Small intestine (tissue), 7 donors: ENCODE data around the gene IL12RB1. TPM values are rescaled to one million over a fixed set of nuclear protein-coding genes. Genes with fewer than 3 reads are reported as not detected.
"Not testable (repeated sequence)": the region's sequence is repeated elsewhere in the genome, so short reads cannot be mapped to it uniquely, and the experiment has no call there.

Experiments used
- DNase-seq, 2 donors: peaks; one replicate each; pipeline versions ENCODE4 v3.0.0 to v3.0.0-alpha.2; 2013
- FAIRE-seq: peaks from 2 replicates; lab custom pipeline; 2012; peaks lifted over from hg19 to GRCh38; lab: Jason Lieb, UNC
- H3K27ac ChIP-seq, 3 donors: one replicate each; pipeline ENCODE4 v1.5.1; 2013; ENCODE audit warnings: low read length in 2 of 3, mild to moderate bottlenecking in 2 of 3, control low read depth in 1 of 3, inconsistent platforms in 1 of 3, low read depth in 1 of 3, moderate library complexity in 1 of 3
- H3K27me3 ChIP-seq, 3 donors: one replicate each; pipeline ENCODE4 v1.6.1; 2013; ENCODE audit warnings: low read length in 3 of 3, inconsistent platforms in 1 of 3; ENCODE audit not compliant: control insufficient read depth in 3 of 3, insufficient read depth in 3 of 3
- H3K36me3 ChIP-seq, 3 donors: one replicate each; pipeline ENCODE4 v1.6.1; 2013; ENCODE audit warnings: low read length in 3 of 3, inconsistent platforms in 1 of 3, low read depth in 1 of 3, mild to moderate bottlenecking in 1 of 3, moderate library complexity in 1 of 3; ENCODE audit not compliant: control insufficient read depth in 3 of 3, insufficient read depth in 2 of 3
- H3K4me1 ChIP-seq, 3 donors: one replicate each; pipeline ENCODE4 v1.6.1; 2013; ENCODE audit warnings: low read length in 2 of 3, inconsistent platforms in 1 of 3, low read depth in 1 of 3, mild to moderate bottlenecking in 1 of 3, moderate library complexity in 1 of 3; ENCODE audit not compliant: control insufficient read depth in 3 of 3, insufficient read depth in 2 of 3
- H3K4me3 ChIP-seq, 3 donors: one replicate each; pipeline ENCODE4 v1.5.1; 2013; ENCODE audit warnings: low read length in 3 of 3, control low read depth in 1 of 3, inconsistent platforms in 1 of 3, low read depth in 1 of 3, mild to moderate bottlenecking in 1 of 3, moderate library complexity in 1 of 3
- H3K9me3 ChIP-seq, 2 donors: one replicate each; pipeline ENCODE4 v1.6.1; 2013; ENCODE audit warnings: low read depth in 1 of 2, low read length in 1 of 2; ENCODE audit not compliant: control insufficient read depth in 2 of 2, insufficient read depth in 1 of 2
- WGBS, 3 donors: extraction: QIAGEN DNeasy Blood & Tissue Kit; methylation state at CpG; one replicate each; pipeline ENCODE4 v1.1.7; 2013; 5-methylcytosine and 5-hydroxymethylcytosine counted together
- polyA plus RNA-seq, 4 donors: library from polyadenylated mRNA; stranded (reverse) in 3 of 4; unstranded in 1 of 4; fragments of 200-250 nt in 3 of 4; fragments of 120-200 nt in 1 of 4; gene quantifications; one replicate each; pipeline versions ENCODE4 v1.2.1 to v1.2.3, GENCODE V29; 2013
- donor health status: healthy with polysubstance abuse.
- donor health status: control.
- donor health status: control.
- donor health status: Bipolar disorder and iron deficiency.
- donor health status: healthy.

IL12RB1 gene
- polyA plus RNA-seq, 4 donors, result 0.81 to 2.4 (median 1.3) TPM

- no peaks in the 10 kb centered on the region for H3K27me3 ChIP-seq
- H3K27ac ChIP-seq, result peak overlapping the region in 2 of 3 donors; percentile 68 to 69
- FAIRE-seq (no peak), DNase-seq (no peak)
- H3K4me1 ChIP-seq, result peaks cover 0 to 13% (median 1%) of the 10 kb centered on the region in 3 donors
- WGBS, 3 donors, result 42 to 59% (median 50%) methylated on average over 7 of the region's 7 CpGs
- H3K36me3 ChIP-seq, result no peaks in the 10 kb centered on the region
- H3K4me3 ChIP-seq, result peak overlapping the region in 2 of 3 donors; percentile 33 to 35
- peaks cover 0 to 4% of the 10 kb centered on the region in 2 donors for H3K9me3 ChIP-seq
These were observed 41.3 kb downstream of the IL12RB1 start for GRCh38 chr19:18045307-18046050.

- DNase-seq (peak; percentile 85 to 86), FAIRE-seq (no peak)
- WGBS, 3 donors, result 3 to 5% (median 4%) methylated on average over 11 to 12 of the region's 12 CpGs
- Histone ChIP-seq H3K36me3 (no peaks in the 10 kb centered on the region), H3K27me3 (no peaks in the 10 kb centered on the region), H3K9me3 (peaks cover 0 to 4% of the 10 kb centered on the region in 2 donors), H3K4me3 (peak overlapping the region in 2 of 3 donors; percentile 33 to 35), H3K27ac (peak overlapping the region; percentile 14 to 68 (median 61)), H3K4me1 (peaks cover 0 to 13% (median 1%) of the 10 kb centered on the region in 3 donors)
These were observed 41.9 kb downstream of the IL12RB1 start for GRCh38 chr19:18044825-18045304.

- FAIRE-seq (no peak), DNase-seq (no peak)
- Histone ChIP-seq H3K4me3 (no peak overlapping the region), H3K27me3 (no peaks in the 10 kb centered on the region), H3K4me1 (peaks cover 0 to 13% (median 1%) of the 10 kb centered on the region in 3 donors), H3K9me3 (peaks cover 0 to 4% of the 10 kb centered on the region in 2 donors), H3K27ac (no peak overlapping the region), H3K36me3 (no peaks in the 10 kb centered on the region)
- WGBS, 3 donors, result 86 to 97% (median 93%) methylated on average over 3 of the region's 3 CpGs
These were observed 43.1 kb downstream of the IL12RB1 start for GRCh38 chr19:18043676-18044075.

GRCh38 chr19:18041054-18041453 lies 45.7 kb downstream of the IL12RB1 start:
- WGBS, 3 donors, result 87 to 96% (median 93%) methylated on average over 2 of the region's 2 CpGs
- FAIRE-seq, result no peak
- no peak for DNase-seq
- H3K9me3 ChIP-seq, result peaks cover 0 to 4% of the 10 kb centered on the region in 2 donors
- H3K36me3 ChIP-seq, result no peaks in the 10 kb centered on the region
- H3K27ac ChIP-seq, result no peak overlapping the region
- H3K4me1 ChIP-seq, result peaks cover 0 to 13% (median 1%) of the 10 kb centered on the region in 3 donors
- H3K4me3 ChIP-seq, result no peak overlapping the region
- no peaks in the 10 kb centered on the region for H3K27me3 ChIP-seq

GRCh38 chr19:18032102-18032501 lies 54.6 kb downstream of the IL12RB1 start:
- H3K4me1 ChIP-seq, H3K27me3 ChIP-seq, H3K4me3 ChIP-seq, H3K36me3 ChIP-seq, H3K9me3 ChIP-seq, DNase-seq, H3K27ac ChIP-seq, FAIRE-seq: not testable (repeated sequence)
- WGBS, 3 donors, result 61 to 80% (median 72%) methylated on average over 2 of the region's 2 CpGs

GRCh38 chr19:18031401-18031800 lies 55.3 kb downstream of the IL12RB1 start:
- not testable (repeated sequence) for FAIRE-seq, H3K4me1 ChIP-seq, H3K36me3 ChIP-seq, H3K27ac ChIP-seq, H3K4me3 ChIP-seq, H3K27me3 ChIP-seq, DNase-seq, H3K9me3 ChIP-seq
- 63 to 70% (median 66%) methylated on average over 5 of the region's 5 CpGs for WGBS, 3 donors

GRCh38 chr19:18029617-18030338 lies 57.0 kb downstream of the IL12RB1 start:
- H3K36me3 ChIP-seq, result no peaks in the 10 kb centered on the region
- H3K9me3 ChIP-seq, result no peaks in the 10 kb centered on the region
- FAIRE-seq, result no peak
- H3K27me3 ChIP-seq, result peaks cover 0 to 2% (median 0%) of the 10 kb centered on the region in 3 donors
- no peak overlapping the region for H3K4me3 ChIP-seq
- H3K4me1 ChIP-seq, result peaks cover 0 to 5% (median 0%) of the 10 kb centered on the region in 3 donors
- WGBS, 3 donors, result 17 to 48% (median 32%) methylated on average over 8 of the region's 8 CpGs
- DNase-seq, result peak; percentile 72 to 78
- H3K27ac ChIP-seq, result peak overlapping the region in 2 of 3 donors; percentile 54 to 73

DNA sequence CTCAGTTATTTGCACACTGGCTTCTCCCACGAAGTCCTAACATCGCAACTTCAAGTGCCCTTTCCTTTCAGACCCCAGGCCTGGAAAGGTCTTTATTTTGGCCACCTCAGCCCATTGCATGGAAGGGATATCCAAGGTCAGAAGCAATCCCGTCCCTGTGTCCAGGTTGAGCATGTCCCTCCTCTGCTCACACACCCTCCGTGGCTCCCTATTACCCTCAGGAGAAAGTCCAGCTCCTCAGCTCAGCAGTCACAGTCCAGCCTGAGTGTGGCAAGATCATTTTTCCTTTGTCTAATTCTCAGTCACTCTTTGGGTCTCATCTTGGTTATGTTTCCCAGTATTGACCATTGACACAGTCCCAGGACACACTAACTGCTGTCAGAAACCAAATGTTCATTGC lies 59.6 kb downstream of the IL12RB1 start:
- 80 to 89% (median 89%) methylated on average over 4 of the region's 4 CpGs for WGBS, 3 donors
- no peak overlapping the region for H3K27ac ChIP-seq
- no peaks in the 10 kb centered on the region for H3K36me3 ChIP-seq
- no peak for DNase-seq
- H3K9me3 ChIP-seq, result no peaks in the 10 kb centered on the region
- FAIRE-seq, result no peak
- H3K27me3 ChIP-seq, result peaks cover 0 to 2% (median 0%) of the 10 kb centered on the region in 3 donors
- H3K4me3 ChIP-seq, result no peak overlapping the region
- peaks cover 0 to 7% (median 5%) of the 10 kb centered on the region in 3 donors for H3K4me1 ChIP-seq
